GM23248 (cell line): Measurements from ENCODE around the gene LLGL2.

Source experiments
- EZH2 ChIP-seq: fragments of 200-600 bp; sonication (generic); IDR thresholded peaks from 2 replicates; pipeline ENCODE4 v1.6.1; 2018; ENCODE audit warnings: antibody characterized with exemption, mild to moderate bottlenecking; ENCODE audit not compliant: insufficient read depth, poor library complexity, severe bottlenecking
- EZH2phosphoT487 ChIP-seq: fragments of 200-600 bp; sonication (generic); IDR thresholded peaks from 2 replicates; pipeline ENCODE4 v1.6.1; 2018; ENCODE audit warnings: antibody characterized with exemption, moderate library complexity, mild to moderate bottlenecking, low read depth; ENCODE audit not compliant: insufficient read depth

- TF ChIP-seq EZH2 (no peak), EZH2phosphoT487 (no peak)
These were observed 64.8 kb downstream of the LLGL2 start for GRCh38 chr17:75590314-75590761.
